ENCODE measurements around the gene DTX2. TPM values are rescaled to one million over a fixed set of nuclear protein-coding genes. Genes with fewer than 3 reads are reported as not detected.
"Not testable (repeated sequence)": the region's sequence is repeated elsewhere in the genome, so short reads cannot be mapped to it uniquely, and the experiment has no call there.

Gene DTX2
- total RNA-seq, 1 experiment from 2014 or later = 100 TPM

GRCh38 chr7:76482660-76483059 is 21.2 kb downstream of the DTX2 start:
- H4K20me1 ChIP-seq (ENCODE audit: insufficient read depth); H3F3A ChIP-seq (ENCODE audit: insufficient read depth, low read depth); H3K4me2 ChIP-seq; H3K9me2 ChIP-seq (ENCODE audit: insufficient read depth); POLR2A ChIA-PET (ENCODE audit: unreplicated experiment); intact Hi-C loops (cut with micrococcal nuclease; ENCODE audit: unreplicated experiment); H3K4me1 ChIP-seq (replicated peaks; ENCODE audit: insufficient read depth); H3K36me3 ChIP-seq (ENCODE audit: low read depth); H3K4me3 ChIP-seq; DNase-seq; H3K27me3 ChIP-seq (ENCODE audit: insufficient read depth, low read depth); CTCF ChIA-PET; H2AFZ ChIP-seq; H3K27ac ChIP-seq; H3K79me2 ChIP-seq (ENCODE audit: low read depth); H3K9me3 ChIP-seq (ENCODE audit: insufficient read depth, low read depth): not testable (repeated sequence)
- BruUV-seq (replicated peaks) = TSS peak; percentile 10

GRCh38 chr7:76483081-76483480 is 21.6 kb downstream of the DTX2 start:
- H3K79me2 ChIP-seq (ENCODE audit: low read depth); H2AFZ ChIP-seq; CTCF ChIA-PET; H3K36me3 ChIP-seq (ENCODE audit: low read depth); H3K4me1 ChIP-seq (replicated peaks; ENCODE audit: insufficient read depth); BruUV-seq (replicated peaks); intact Hi-C loops (cut with micrococcal nuclease; ENCODE audit: unreplicated experiment); H3K9me3 ChIP-seq (ENCODE audit: insufficient read depth, low read depth); H3K4me2 ChIP-seq; H3K27me3 ChIP-seq (ENCODE audit: insufficient read depth, low read depth); H4K20me1 ChIP-seq (ENCODE audit: insufficient read depth); H3K9me2 ChIP-seq (ENCODE audit: insufficient read depth); H3F3A ChIP-seq (ENCODE audit: insufficient read depth, low read depth); POLR2A ChIA-PET (ENCODE audit: unreplicated experiment); H3K4me3 ChIP-seq; H3K27ac ChIP-seq; DNase-seq: not testable (repeated sequence)

- H4K20me1 ChIP-seq (ENCODE audit: insufficient read depth); H3K36me3 ChIP-seq (ENCODE audit: low read depth); H3K9me3 ChIP-seq (ENCODE audit: insufficient read depth, low read depth); H3K4me3 ChIP-seq; DNase-seq; H3K9me2 ChIP-seq (ENCODE audit: insufficient read depth); H2AFZ ChIP-seq; intact Hi-C loops (cut with micrococcal nuclease; ENCODE audit: unreplicated experiment); H3K4me1 ChIP-seq (replicated peaks; ENCODE audit: insufficient read depth); BruUV-seq (replicated peaks); CTCF ChIA-PET; H3K79me2 ChIP-seq (ENCODE audit: low read depth); H3F3A ChIP-seq (ENCODE audit: insufficient read depth, low read depth); H3K27ac ChIP-seq; H3K27me3 ChIP-seq (ENCODE audit: insufficient read depth, low read depth); POLR2A ChIA-PET (ENCODE audit: unreplicated experiment); H3K4me2 ChIP-seq: not testable (repeated sequence)
These were observed 22.9 kb downstream of the DTX2 start for GRCh38 chr7:76484456-76484855.

GRCh38 chr7:76485822-76486610 is 24.5 kb downstream of the DTX2 start:
- H3K4me2 ChIP-seq; H3K27ac ChIP-seq; intact Hi-C loops (cut with micrococcal nuclease; ENCODE audit: unreplicated experiment); H3K27me3 ChIP-seq (ENCODE audit: insufficient read depth, low read depth); H3K36me3 ChIP-seq (ENCODE audit: low read depth); CTCF ChIA-PET; H3F3A ChIP-seq (ENCODE audit: insufficient read depth, low read depth); DNase-seq; H3K4me1 ChIP-seq (replicated peaks; ENCODE audit: insufficient read depth); H3K79me2 ChIP-seq (ENCODE audit: low read depth); H3K9me3 ChIP-seq (ENCODE audit: insufficient read depth, low read depth); H4K20me1 ChIP-seq (ENCODE audit: insufficient read depth); H3K9me2 ChIP-seq (ENCODE audit: insufficient read depth); H2AFZ ChIP-seq; BruUV-seq (replicated peaks); H3K4me3 ChIP-seq: not testable (repeated sequence)
- POLR2A ChIA-PET (ENCODE audit: unreplicated experiment) = interaction anchor here (0.6 kb wide), 1 partner anchor 118 kb away, joined by 3 read pairs; no protein-coding TSS in a partner anchor

GRCh38 chr7:76486618-76487017 is 25.1 kb downstream of the DTX2 start:
- H2AFZ ChIP-seq; intact Hi-C loops (cut with micrococcal nuclease; ENCODE audit: unreplicated experiment); DNase-seq; H3K79me2 ChIP-seq (ENCODE audit: low read depth); H3K4me1 ChIP-seq (replicated peaks; ENCODE audit: insufficient read depth); H3K27me3 ChIP-seq (ENCODE audit: insufficient read depth, low read depth); H3K4me3 ChIP-seq; CTCF ChIA-PET; BruUV-seq (replicated peaks); H3K9me3 ChIP-seq (ENCODE audit: insufficient read depth, low read depth); H3K9me2 ChIP-seq (ENCODE audit: insufficient read depth); H3K4me2 ChIP-seq; H3K36me3 ChIP-seq (ENCODE audit: low read depth); H3K27ac ChIP-seq; H3F3A ChIP-seq (ENCODE audit: insufficient read depth, low read depth); H4K20me1 ChIP-seq (ENCODE audit: insufficient read depth): not testable (repeated sequence)
- POLR2A ChIA-PET (ENCODE audit: unreplicated experiment) = interaction anchor here (0.6 kb wide), 1 partner anchor 118 kb away, joined by 3 read pairs; no protein-coding TSS in a partner anchor

- H2AFZ ChIP-seq; H3K27me3 ChIP-seq (ENCODE audit: insufficient read depth, low read depth); BruUV-seq (replicated peaks); H3K9me2 ChIP-seq (ENCODE audit: insufficient read depth); H3F3A ChIP-seq (ENCODE audit: insufficient read depth, low read depth); H3K79me2 ChIP-seq (ENCODE audit: low read depth); DNase-seq; H3K4me1 ChIP-seq (replicated peaks; ENCODE audit: insufficient read depth); H3K4me3 ChIP-seq; CTCF ChIA-PET; intact Hi-C loops (cut with micrococcal nuclease; ENCODE audit: unreplicated experiment); H3K27ac ChIP-seq; H3K36me3 ChIP-seq (ENCODE audit: low read depth); H3K4me2 ChIP-seq; H3K9me3 ChIP-seq (ENCODE audit: insufficient read depth, low read depth); POLR2A ChIA-PET (ENCODE audit: unreplicated experiment); H4K20me1 ChIP-seq (ENCODE audit: insufficient read depth): not testable (repeated sequence)
These were observed 26.5 kb downstream of the DTX2 start for GRCh38 chr7:76487969-76488368.

GRCh38 chr7:76492139-76492538 is 30.6 kb downstream of the DTX2 start:
- H3K27ac ChIP-seq; intact Hi-C loops (cut with micrococcal nuclease; ENCODE audit: unreplicated experiment); H2AFZ ChIP-seq; H3F3A ChIP-seq (ENCODE audit: insufficient read depth, low read depth); BruUV-seq (replicated peaks); H4K20me1 ChIP-seq (ENCODE audit: insufficient read depth); H3K4me3 ChIP-seq; H3K9me3 ChIP-seq (ENCODE audit: insufficient read depth, low read depth); H3K4me1 ChIP-seq (replicated peaks; ENCODE audit: insufficient read depth); H3K27me3 ChIP-seq (ENCODE audit: insufficient read depth, low read depth); H3K4me2 ChIP-seq; DNase-seq; H3K9me2 ChIP-seq (ENCODE audit: insufficient read depth); H3K79me2 ChIP-seq (ENCODE audit: low read depth); CTCF ChIA-PET; POLR2A ChIA-PET (ENCODE audit: unreplicated experiment); H3K36me3 ChIP-seq (ENCODE audit: low read depth): not testable (repeated sequence)

Data from PC-9 (cell line).